HepG2 (cell line): ENCODE data around the gene MLLT11. TPM values are rescaled to one million over a fixed set of nuclear protein-coding genes. Genes with fewer than 3 reads are reported as not detected.

Source experiments
- CREB1 ChIP-seq, 2 experiments: fragments of 450-650 bp in 1 of 2; IDR thresholded peaks; 2 replicates each; pipeline ENCODE4 v1.6.1; 2016 to 2017; ENCODE audit warnings: control low read depth in 1 of 2, mild to moderate bottlenecking in 1 of 2, missing compliant biosample characterization in 1 of 2, missing genetic modification characterization in 1 of 2
- CREM ChIP-seq, 2 experiments: sonication (generic) in 1 of 2; formaldehyde crosslinking in 1 of 2; IDR thresholded peaks; 2 replicates each; pipeline versions ENCODE4 v1.4.0 to v1.6.1; 2016 to 2020; ENCODE audit warnings: antibody characterized with exemption in 1 of 2, mild to moderate bottlenecking in 1 of 2, missing genetic modification reagents in 1 of 2
- ETV6 ChIP-seq: sonication (generic); formaldehyde crosslinking; conservative IDR thresholded peaks from 2 replicates; pipeline ENCODE4 v1.4.0; 2020; ENCODE audit warnings: missing genetic modification reagents
- GLI4 ChIP-seq: sonication (generic); formaldehyde crosslinking; IDR thresholded peaks from 2 replicates; pipeline ENCODE4 v1.5.1; 2020; ENCODE audit warnings: missing genetic modification reagents, mild to moderate bottlenecking, moderate library complexity, borderline replicate concordance
- GZF1 ChIP-seq: sonication (generic); formaldehyde crosslinking; IDR thresholded peaks from 2 replicates; pipeline ENCODE4 v1.5.1; 2020; ENCODE audit warnings: mild to moderate bottlenecking, missing genetic modification reagents
- MAFG ChIP-seq: sonication (generic); formaldehyde crosslinking; IDR thresholded peaks from 2 replicates; pipeline ENCODE4 v1.5.1; 2020; ENCODE audit warnings: mild to moderate bottlenecking, missing genetic modification reagents
- MZF1 ChIP-seq: sonication (generic); formaldehyde crosslinking; IDR thresholded peaks from 2 replicates; pipeline ENCODE4 v1.8.1; 2023; ENCODE audit warnings: mild to moderate bottlenecking, missing genetic modification reagents, borderline replicate concordance
- NFE2 ChIP-seq: sonication (generic); formaldehyde crosslinking; IDR thresholded peaks from 2 replicates; pipeline ENCODE4 v1.4.0; 2020; ENCODE audit warnings: missing genetic modification reagents
- NFIC ChIP-seq: IDR thresholded peaks from 2 replicates; pipeline ENCODE4 v1.6.1; 2012; ENCODE audit warnings: mild to moderate bottlenecking, low read length, inconsistent platforms
- RAD51 ChIP-seq: fragments of 450-650 bp; IDR thresholded peaks from 2 replicates; pipeline ENCODE4 v1.6.1; 2016; ENCODE audit warnings: borderline replicate concordance
- REL ChIP-seq: sonication (generic); formaldehyde crosslinking; conservative IDR thresholded peaks from 2 replicates; pipeline ENCODE4 v1.8.0; 2022; ENCODE audit warnings: mild to moderate bottlenecking, missing genetic modification reagents, moderate library complexity
- SRF ChIP-seq: IDR thresholded peaks from 2 replicates; pipeline ENCODE4 v1.6.1; 2011; ENCODE audit warnings: mild to moderate bottlenecking, low read depth, low read length, moderate library complexity
- TBP ChIP-seq: sonication (generic); formaldehyde crosslinking; IDR thresholded peaks from 2 replicates; pipeline ENCODE4 v1.5.0; 2020; ENCODE audit warnings: missing genetic modification reagents
- TCF7L2 ChIP-seq: IDR thresholded peaks from 2 replicates; pipeline ENCODE4 v1.6.1; 2011; ENCODE audit warnings: mild to moderate bottlenecking, low read depth, low read length, moderate library complexity
- ZBTB4 ChIP-seq: sonication (generic); formaldehyde crosslinking; IDR thresholded peaks from 2 replicates; pipeline ENCODE4 v1.4.0; 2020; ENCODE audit warnings: missing genetic modification reagents, mild to moderate bottlenecking, borderline replicate concordance
- ZBTB7B ChIP-seq: sonication (generic); formaldehyde crosslinking; IDR thresholded peaks from 2 replicates; pipeline ENCODE4 v1.4.0; 2020; ENCODE audit warnings: missing genetic modification reagents
- ZFYVE20 ChIP-seq: sonication (generic); formaldehyde crosslinking; IDR thresholded peaks from 2 replicates; pipeline ENCODE4 v1.8.0; 2023; ENCODE audit warnings: low read depth, mild to moderate bottlenecking, moderate library complexity, missing genetic modification reagents, borderline replicate concordance
- ZNF121 ChIP-seq: sonication (generic); formaldehyde crosslinking; IDR thresholded peaks from 2 replicates; pipeline ENCODE4 v1.5.0; 2020; ENCODE audit warnings: mild to moderate bottlenecking, missing genetic modification reagents
- ZNF143 ChIP-seq: sonication (generic); formaldehyde crosslinking; IDR thresholded peaks from 2 replicates; pipeline ENCODE4 v1.4.0; 2020; ENCODE audit warnings: missing genetic modification reagents
- ZNF207 ChIP-seq: fragments of 450-650 bp; IDR thresholded peaks from 2 replicates; pipeline ENCODE4 v1.6.1; 2016; ENCODE audit warnings: antibody characterized with exemption, borderline replicate concordance
- ZNF24 ChIP-seq: fragments of 450-650 bp; IDR thresholded peaks from 2 replicates; pipeline ENCODE4 v1.6.1; 2017; ENCODE audit warnings: antibody characterized with exemption, mild to moderate bottlenecking
- ZNF275 ChIP-seq: sonication (generic); formaldehyde crosslinking; IDR thresholded peaks from 2 replicates; pipeline ENCODE4 v1.8.0; 2022; ENCODE audit warnings: missing genetic modification reagents, mild to moderate bottlenecking, inconsistent platforms, borderline replicate concordance
- ZNF30 ChIP-seq: sonication (generic); formaldehyde crosslinking; IDR thresholded peaks from 2 replicates; pipeline ENCODE4 v1.5.0; 2020; ENCODE audit warnings: mild to moderate bottlenecking, missing genetic modification reagents
- ZNF337 ChIP-seq: sonication (generic); formaldehyde crosslinking; IDR thresholded peaks from 2 replicates; pipeline ENCODE4 v1.5.1; 2020; ENCODE audit warnings: missing genetic modification reagents, low read depth, mild to moderate bottlenecking, borderline replicate concordance
- ZNF432 ChIP-seq: sonication (generic); formaldehyde crosslinking; IDR thresholded peaks from 2 replicates; pipeline ENCODE4 v1.5.0; 2020; ENCODE audit warnings: missing genetic modification reagents, mild to moderate bottlenecking, borderline replicate concordance
- ZNF607 ChIP-seq: sonication (generic); formaldehyde crosslinking; IDR thresholded peaks from 2 replicates; pipeline ENCODE4 v1.5.1; 2020; ENCODE audit warnings: missing genetic modification reagents, mild to moderate bottlenecking, borderline replicate concordance
- polyA plus RNA-seq, 8 experiments: library from polyadenylated mRNA; depleted of rRNA in 3 of 8; stranded (reverse) in 7 of 8; unstranded in 1 of 8; fragments of >200 nt; fragmentation: Illumina TruSeq in 4 of 8; extraction: Trizol in 4 of 8; gene quantifications; 2 replicates each; pipeline versions ENCODE4 v1.2.1 to v1.2.3, GENCODE V29; 2011 to 2016; ENCODE audit warnings: low read depth in 4 of 8, missing spikeins in 1 of 8, mixed read lengths in 1 of 8; ENCODE audit not compliant: insufficient read depth in 1 of 8
- total RNA-seq, 5 experiments: library from RNA; depleted of rRNA; stranded (reverse); fragments of >200 nt; fragmentation: Illumina TruSeq; extraction: Trizol; gene quantifications; 2 replicates each; pipeline ENCODE4 v1.2.3, GENCODE V29; 2016; ENCODE audit warnings: low read depth in 1 of 5

MLLT11 gene
- total and polyA plus RNA-seq, 2 of the 13 experiments (the other 11 are each of a cell fraction or from before 2014, with no cell fraction given): 0.21 to 0.22 TPM

GRCh38 chr1:151059109-151060006 is 839 bp upstream of the MLLT11 start, which contains the start of gene CDC42SE1 (continued):
- no peak for TF ChIP-seq NFIC
- no peak for TF ChIP-seq MAFG (CRISPR knock-in tag)
- TF ChIP-seq NFE2 (CRISPR knock-in tag): no peak
- no peak for TF ChIP-seq ZFYVE20
- peak; percentile 73; the same call in 1 of the 2 replicates for TF ChIP-seq ZNF275 (CRISPR knock-in tag)
- no peak for TF ChIP-seq TBP (CRISPR knock-in tag)
- no peak for TF ChIP-seq ZNF207
- no peak for TF ChIP-seq ZBTB4
- no peak for TF ChIP-seq ZNF337 (CRISPR knock-in tag)
- TF ChIP-seq CREM (IDR thresholded peaks at IDR 0.05): no peak
- TF ChIP-seq CREM (CRISPR knock-in tag; IDR thresholded peaks at IDR 0.05): no peak
- no peak for TF ChIP-seq ZNF24
- TF ChIP-seq ZNF432: no peak
- TF ChIP-seq TCF7L2: no peak
- TF ChIP-seq ETV6 (CRISPR knock-in tag): 0 out of 2 replicates have a peak, but pooled peaks have one; percentile 43
- no peak for TF ChIP-seq GLI4 (CRISPR knock-in tag)
- no peak for TF ChIP-seq SRF
- TF ChIP-seq ZBTB7B: peak; percentile 85; the same call in 1 of the 2 replicates
- TF ChIP-seq GZF1 (CRISPR knock-in tag): peak; percentile 56; the same call in 1 of the 2 replicates
- TF ChIP-seq ZNF143: no peak; the same call in 1 of the 2 replicates
- peak; percentile 66; the same call in 1 of the 2 replicates for TF ChIP-seq MZF1
- 0 out of 2 replicates have a peak, but pooled peaks have one; percentile 8 for TF ChIP-seq ZNF121 (CRISPR knock-in tag)
- no peak for TF ChIP-seq RAD51
- TF ChIP-seq ZNF30: no peak
- no peak; the same call in 1 of the 2 replicates for TF ChIP-seq REL (CRISPR knock-in tag)
- TF ChIP-seq ZNF607 (CRISPR knock-in tag): peak; percentile 74
- no peak for TF ChIP-seq CREB1 (IDR thresholded peaks at IDR 0.05)
- TF ChIP-seq CREB1 (CRISPR knock-in tag; IDR thresholded peaks at IDR 0.05): no peak
